Activated T-helper 9 cell treated with anti-CD3 and anti-CD28 coated beads, Interleukin-2, amount 50 U/mL, for 16 hours (primary cell): ENCODE data around the gene SHB.
"Not testable (repeated sequence)": the region's sequence is repeated elsewhere in the genome, so short reads cannot be mapped to it uniquely, and the experiment has no call there.

ENCODE experiments used
- DNase-seq: peaks from one replicate; pipeline ENCODE4 v3.0.0-alpha.2; 2020; ENCODE audit warnings: low read depth

SHB gene

DNA sequence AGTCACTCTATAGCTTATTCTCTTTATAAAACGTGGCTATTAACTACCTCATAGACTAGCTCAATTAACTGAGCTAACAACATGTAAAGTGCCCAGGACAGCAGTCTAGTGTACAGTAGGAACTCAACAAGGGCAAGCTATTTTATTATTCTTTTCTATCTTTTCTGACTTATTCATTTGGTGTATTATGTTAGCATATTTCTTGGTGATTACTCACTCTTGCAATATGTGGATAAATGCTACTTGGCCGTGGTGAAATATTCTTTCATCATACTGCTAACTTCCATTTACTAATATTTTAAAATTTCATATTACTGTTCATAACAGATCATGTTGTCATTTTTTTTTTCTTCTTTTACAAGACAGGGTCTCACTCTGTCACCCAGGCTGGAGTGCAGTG lies 170.0 kb downstream of the SHB start:
- DNase-seq: no peak

DNA sequence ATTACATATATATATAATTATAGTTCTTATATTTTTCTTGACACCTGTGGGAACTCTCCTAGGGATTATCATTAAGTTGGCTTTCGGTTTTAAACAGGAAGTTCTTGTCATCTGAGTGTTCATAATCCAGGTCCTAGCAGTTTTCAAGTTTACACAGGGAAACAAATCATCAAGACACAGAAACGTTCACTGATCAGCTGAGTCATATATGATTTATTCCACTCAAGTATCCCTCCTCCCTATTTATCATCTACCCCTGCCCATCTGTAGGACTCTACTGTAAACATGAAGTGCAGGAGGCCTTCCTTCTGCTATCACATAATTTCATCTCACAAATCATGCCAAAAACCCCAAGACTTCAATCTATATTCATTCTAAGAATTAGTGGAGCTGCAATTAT lies 171.4 kb downstream of the SHB start:
- no peak for DNase-seq

DNA sequence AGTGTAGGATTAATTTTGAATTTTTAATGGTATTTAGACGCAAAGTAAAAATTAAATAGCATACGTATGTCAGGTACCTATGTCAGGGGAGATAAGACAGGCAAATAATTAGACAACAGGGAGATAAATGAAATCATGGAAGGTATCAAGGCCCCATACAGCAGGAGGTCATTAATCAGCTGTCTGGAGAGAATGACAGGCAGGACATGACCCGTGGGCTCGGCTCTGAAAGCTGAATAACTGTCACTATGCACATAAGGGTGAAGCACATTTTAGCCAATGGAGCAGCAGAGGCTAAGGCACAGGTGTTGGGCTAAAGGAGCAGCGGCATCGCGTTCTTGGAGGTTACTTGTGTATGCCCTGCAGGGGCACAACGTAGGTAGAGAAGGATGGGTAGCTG lies 177.0 kb downstream of the SHB start:
- DNase-seq: no peak

DNA sequence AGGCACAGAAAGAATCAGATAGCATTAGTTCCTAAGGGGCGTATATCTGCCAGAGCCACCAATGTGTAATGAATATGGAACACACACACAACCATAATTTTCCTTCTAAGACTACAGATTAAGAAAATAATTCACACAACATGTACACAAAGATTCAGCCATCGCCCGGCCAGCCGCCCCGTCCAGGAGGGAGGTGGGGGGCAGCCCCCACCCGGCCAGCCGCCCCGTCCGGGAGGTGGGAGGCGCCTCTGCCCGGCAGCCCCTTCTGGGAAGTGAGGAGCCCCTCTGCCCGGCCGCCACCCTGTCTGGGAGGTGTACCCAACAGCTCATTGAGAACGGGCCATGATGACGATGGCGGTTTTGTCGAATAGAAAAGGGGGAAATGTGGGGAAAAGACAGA lies 178.0 kb downstream of the SHB start:
- not testable (repeated sequence) for DNase-seq

DNA sequence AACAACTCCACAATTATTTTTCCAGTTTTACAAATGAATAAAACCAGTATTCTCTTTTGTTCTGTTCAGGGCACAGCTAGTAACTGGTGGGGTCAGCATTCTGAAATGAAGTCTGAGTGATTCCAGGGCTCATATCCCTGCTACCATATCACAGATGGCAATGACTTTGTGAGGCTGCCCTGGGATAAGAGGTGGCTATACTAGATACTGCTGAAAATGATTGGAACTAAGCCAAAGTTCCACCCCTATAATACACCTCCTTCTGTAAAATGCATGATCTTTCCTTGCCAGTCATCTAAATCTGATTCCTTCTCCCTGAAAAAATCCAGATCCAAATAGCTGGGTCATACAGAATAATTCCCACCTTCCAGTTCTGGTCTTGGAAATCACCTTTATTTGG lies 179.5 kb downstream of the SHB start:
- no peak for DNase-seq

DNA sequence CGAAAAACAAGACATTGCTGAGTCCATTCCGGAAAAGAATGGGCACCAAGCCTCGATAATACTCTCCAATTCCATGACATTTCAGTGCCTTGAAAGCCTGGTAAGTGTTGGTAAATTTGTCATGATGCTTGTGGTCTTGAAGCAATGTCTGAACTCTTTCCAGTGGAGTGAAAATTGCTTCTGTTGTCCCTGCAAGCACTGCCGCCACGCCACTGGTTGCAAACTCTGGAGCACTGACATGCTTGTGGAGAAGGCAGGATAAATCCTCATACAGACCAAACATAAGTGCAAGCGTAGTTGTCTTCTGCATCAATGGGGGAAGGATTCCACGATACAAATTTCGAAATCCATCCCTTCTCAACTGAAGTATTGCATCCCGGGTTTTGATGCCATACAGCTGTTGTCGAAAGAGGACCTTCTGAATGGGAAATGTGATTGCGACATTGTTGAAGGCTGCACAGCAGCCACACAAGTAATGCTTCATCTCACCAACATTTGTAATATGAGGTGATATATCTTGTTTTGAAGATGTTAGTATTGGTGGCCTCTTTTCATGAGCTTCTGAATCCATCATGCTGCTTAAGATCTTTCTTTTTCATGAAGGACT lies 180.9 kb downstream of the SHB start:
- not testable (repeated sequence) for DNase-seq

DNA sequence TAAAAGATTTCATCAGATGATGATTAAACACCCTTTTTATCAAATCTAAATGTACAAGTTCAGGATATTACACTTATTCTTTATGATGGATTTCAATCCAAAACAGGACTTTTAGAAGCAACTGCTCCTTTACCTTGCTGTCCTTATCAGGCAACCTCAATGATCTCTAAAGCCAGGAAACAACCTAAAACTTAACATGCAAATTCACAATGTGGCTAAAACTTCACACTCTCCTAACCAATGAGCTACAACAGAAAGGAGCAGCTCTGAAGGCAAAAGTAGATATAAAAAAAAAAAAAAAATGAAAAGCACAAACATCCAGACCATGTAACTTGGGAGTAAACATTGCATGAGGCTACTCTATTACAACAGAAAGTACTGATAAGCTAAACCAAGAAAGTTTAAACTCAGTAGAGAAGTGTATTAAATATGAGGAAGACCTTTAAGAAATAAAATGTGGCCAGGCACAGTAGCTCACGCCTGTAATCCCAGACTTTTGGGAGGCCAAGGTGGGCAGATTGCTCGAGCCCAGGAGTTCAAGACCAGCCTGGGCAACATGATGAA lies 188.0 kb downstream of the SHB start:
- DNase-seq: no peak

DNA sequence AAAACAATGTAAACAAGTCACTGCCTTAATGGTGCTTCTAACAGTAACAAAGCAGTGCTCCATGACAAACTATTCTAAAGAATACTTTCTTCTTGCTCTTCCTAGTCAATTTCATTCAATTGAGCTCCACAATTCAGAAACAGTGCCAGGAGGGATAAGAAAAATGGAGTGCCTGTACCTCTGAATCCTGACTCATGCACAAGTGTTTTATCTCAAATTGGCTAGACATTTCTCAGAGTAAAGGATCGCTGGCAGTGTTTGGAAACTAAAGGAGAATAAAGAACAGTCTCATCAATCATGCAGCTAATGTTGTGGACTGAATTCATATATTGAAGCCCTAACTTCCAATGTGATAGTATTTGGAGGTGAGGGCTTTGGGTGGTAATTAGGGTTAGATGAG lies 192.7 kb downstream of the SHB start:
- no peak for DNase-seq

DNA sequence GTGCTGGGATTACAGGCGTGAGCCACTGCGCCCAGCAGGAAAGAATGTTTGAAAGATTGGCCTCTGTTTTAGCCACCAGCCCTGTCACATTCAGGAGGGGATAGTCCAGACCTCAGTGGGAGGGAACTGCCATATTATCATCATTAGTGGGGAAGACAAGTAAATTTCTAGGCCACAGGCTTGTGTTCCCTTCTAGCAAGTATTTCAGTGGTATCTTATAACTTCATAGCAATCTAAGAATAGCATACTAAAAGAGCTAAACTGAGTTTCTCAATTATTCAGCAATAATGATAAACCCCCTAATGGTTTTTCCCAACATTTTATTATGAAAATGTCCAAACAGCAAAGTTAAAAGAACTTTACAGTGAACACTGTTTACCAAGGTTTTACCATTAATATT lies 195.1 kb downstream of the SHB start:
- no peak for DNase-seq

DNA sequence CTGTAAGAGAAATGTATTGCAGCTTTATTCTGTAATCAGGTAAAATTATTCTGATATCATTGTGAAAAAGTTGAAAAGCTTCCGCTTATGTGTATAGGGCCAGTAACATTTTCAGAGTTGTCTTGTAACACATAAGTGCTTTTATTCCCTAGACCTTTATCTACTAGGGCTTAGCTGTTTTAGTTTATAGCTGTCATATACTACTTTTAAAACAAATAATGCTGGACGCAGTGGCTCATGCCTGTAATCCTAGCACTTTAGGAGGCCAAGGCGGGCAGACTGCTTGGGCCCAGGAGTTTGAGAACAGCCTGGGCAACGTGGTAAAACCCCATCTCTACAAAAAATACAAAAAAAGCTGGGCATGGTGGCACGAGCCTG lies 198.2 kb downstream of the SHB start:
- DNase-seq: no peak

DNA sequence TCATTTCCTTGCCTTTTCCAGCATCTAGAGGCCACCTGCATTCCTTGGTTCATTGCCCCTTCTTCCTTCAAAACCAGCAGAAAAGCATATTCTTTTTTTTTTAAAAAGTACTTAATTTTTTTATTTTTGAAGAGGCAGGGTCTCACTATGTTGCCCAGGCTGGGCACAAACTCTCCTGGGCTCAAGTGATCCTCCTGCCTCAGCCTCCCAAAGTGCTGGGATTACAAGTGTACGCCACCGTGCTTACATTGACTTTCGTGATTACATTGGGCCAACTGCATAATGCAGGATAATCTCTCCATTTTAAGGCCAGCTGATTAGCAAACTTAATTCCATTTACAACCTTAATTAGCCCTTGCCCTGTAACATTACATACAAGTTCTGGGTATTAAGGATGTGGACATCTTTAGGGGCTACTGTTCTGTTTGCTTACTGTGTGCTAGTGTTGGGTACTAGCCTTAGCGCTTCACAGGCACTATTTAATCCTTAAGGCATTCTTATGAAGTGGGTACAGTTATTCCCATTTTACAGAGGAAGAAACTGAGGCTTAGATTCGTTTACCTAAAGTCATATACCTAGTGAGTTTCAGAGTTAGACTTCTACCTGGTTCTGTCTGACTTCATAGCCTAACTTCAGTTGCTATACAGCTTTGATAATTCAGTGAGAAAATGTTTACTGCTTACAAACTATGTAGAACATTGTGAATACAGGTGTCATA lies 198.8 kb downstream of the SHB start:
- DNase-seq: no peak
